HepG2 (cell line): ENCODE results near the gene TAOK3.
"Not testable (repeated sequence)": the region's sequence is repeated elsewhere in the genome, so short reads cannot be mapped to it uniquely, and the experiment has no call there.

Experiments used
- KDM5B ChIP-seq: sonication (generic); formaldehyde crosslinking; IDR thresholded peaks from 2 replicates; pipeline ENCODE4 v1.4.0; 2020; ENCODE audit warnings: missing genetic modification reagents, mild to moderate bottlenecking, borderline replicate concordance
- KLF16 ChIP-seq, 2 experiments: sonication (generic) in 1 of 2; formaldehyde crosslinking in 1 of 2; IDR thresholded peaks; 2 replicates each; pipeline versions ENCODE4 v1.6.1 to v1.8.0; 2016 to 2023; ENCODE audit warnings: missing genetic modification reagents in 2 of 2, missing compliant biosample characterization in 1 of 2
- RBFOX2 ChIP-seq: fragments of 200-400 bp; formaldehyde crosslinking; IDR thresholded peaks from 2 replicates; pipeline ENCODE4 v1.6.1; 2017; ENCODE audit warnings: low read depth, mild to moderate bottlenecking, low read length
- SATB2 ChIP-seq: sonication (generic); formaldehyde crosslinking; IDR thresholded peaks from 2 replicates; pipeline ENCODE4 v1.5.0; 2020; ENCODE audit warnings: missing genetic modification reagents
- SETDB1 ChIP-seq: sonication (generic); formaldehyde crosslinking; IDR thresholded peaks from 2 replicates; pipeline ENCODE4 v1.5.1; 2020; ENCODE audit warnings: missing genetic modification reagents, mild to moderate bottlenecking, borderline replicate concordance
- SP2 ChIP-seq: sonication (generic); formaldehyde crosslinking; IDR thresholded peaks from 2 replicates; pipeline ENCODE4 v1.5.1; 2020; ENCODE audit warnings: mild to moderate bottlenecking, missing genetic modification reagents
- ZBTB42 ChIP-seq: sonication (generic); formaldehyde crosslinking; IDR thresholded peaks from 2 replicates; pipeline ENCODE4 v1.5.0; 2020; ENCODE audit warnings: mild to moderate bottlenecking, missing genetic modification reagents
- ZNF292 ChIP-seq: sonication (generic); formaldehyde crosslinking; IDR thresholded peaks from 2 replicates; pipeline ENCODE4 v1.8.1; 2022; ENCODE audit warnings: mild to moderate bottlenecking, low read depth, missing genetic modification reagents, borderline replicate concordance
- ZNF629 ChIP-seq: sonication (generic); formaldehyde crosslinking; conservative IDR thresholded peaks from 2 replicates; pipeline ENCODE4 v1.5.0; 2020; ENCODE audit warnings: missing genetic modification reagents
- ZNF891 ChIP-seq: sonication (generic); formaldehyde crosslinking; IDR thresholded peaks from 2 replicates; pipeline ENCODE4 v1.5.0; 2020; ENCODE audit warnings: mild to moderate bottlenecking, missing genetic modification reagents
- TF ChIP-seq, protein P1 (sequence below), 2 experiments: IDR thresholded peaks; 2 replicates each; pipeline ENCODE4 v1.6.1; 2011 to 2012; ENCODE audit warnings: low read length in 2 of 2, borderline replicate concordance in 1 of 2, low read depth in 1 of 2, mild to moderate bottlenecking in 1 of 2, moderate library complexity in 1 of 2
- TF ChIP-seq, protein P2 (sequence below): sonication (generic); formaldehyde crosslinking; IDR thresholded peaks from 2 replicates; pipeline ENCODE4 v1.5.0; 2020; ENCODE audit warnings: mild to moderate bottlenecking, missing genetic modification reagents
- TF ChIP-seq, protein P3 (sequence below): sonication (generic); formaldehyde crosslinking; IDR thresholded peaks from 2 replicates; pipeline ENCODE4 v1.4.0; 2020; ENCODE audit warnings: low read depth, missing genetic modification reagents

DNA sequence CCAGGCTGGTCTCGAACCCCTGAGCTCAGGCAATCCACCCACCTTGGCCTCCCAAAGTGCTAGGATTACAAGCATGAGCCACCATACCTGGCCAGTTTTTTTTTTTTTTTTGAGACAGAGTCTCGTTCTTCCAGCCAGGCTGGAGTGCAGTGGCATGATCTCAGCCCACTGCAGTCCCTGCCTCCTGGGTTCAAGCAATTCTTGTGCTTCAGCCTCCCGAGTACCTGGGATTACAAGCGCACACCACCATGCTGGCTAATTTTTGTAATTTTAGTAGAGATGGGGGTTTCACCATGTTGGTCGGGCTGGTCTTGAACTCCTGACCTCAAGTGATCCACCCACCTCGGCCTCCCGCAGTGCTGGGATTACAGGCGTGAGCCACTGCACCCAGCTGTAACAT lies 35.5 kb upstream of the TAOK3 start:
- TF ChIP-seq ZBTB42; ZNF629 (CRISPR knock-in tag); SP2 (CRISPR knock-in tag); KDM5B (CRISPR knock-in tag); SETDB1 (CRISPR knock-in tag); ZNF292 (CRISPR knock-in tag); SATB2 (CRISPR knock-in tag); ZNF891 (CRISPR knock-in tag); KLF16 (CRISPR knock-in tag; IDR thresholded peaks at IDR 0.05); RBFOX2: not testable (repeated sequence)
- TF ChIP-seq, protein P1, sequence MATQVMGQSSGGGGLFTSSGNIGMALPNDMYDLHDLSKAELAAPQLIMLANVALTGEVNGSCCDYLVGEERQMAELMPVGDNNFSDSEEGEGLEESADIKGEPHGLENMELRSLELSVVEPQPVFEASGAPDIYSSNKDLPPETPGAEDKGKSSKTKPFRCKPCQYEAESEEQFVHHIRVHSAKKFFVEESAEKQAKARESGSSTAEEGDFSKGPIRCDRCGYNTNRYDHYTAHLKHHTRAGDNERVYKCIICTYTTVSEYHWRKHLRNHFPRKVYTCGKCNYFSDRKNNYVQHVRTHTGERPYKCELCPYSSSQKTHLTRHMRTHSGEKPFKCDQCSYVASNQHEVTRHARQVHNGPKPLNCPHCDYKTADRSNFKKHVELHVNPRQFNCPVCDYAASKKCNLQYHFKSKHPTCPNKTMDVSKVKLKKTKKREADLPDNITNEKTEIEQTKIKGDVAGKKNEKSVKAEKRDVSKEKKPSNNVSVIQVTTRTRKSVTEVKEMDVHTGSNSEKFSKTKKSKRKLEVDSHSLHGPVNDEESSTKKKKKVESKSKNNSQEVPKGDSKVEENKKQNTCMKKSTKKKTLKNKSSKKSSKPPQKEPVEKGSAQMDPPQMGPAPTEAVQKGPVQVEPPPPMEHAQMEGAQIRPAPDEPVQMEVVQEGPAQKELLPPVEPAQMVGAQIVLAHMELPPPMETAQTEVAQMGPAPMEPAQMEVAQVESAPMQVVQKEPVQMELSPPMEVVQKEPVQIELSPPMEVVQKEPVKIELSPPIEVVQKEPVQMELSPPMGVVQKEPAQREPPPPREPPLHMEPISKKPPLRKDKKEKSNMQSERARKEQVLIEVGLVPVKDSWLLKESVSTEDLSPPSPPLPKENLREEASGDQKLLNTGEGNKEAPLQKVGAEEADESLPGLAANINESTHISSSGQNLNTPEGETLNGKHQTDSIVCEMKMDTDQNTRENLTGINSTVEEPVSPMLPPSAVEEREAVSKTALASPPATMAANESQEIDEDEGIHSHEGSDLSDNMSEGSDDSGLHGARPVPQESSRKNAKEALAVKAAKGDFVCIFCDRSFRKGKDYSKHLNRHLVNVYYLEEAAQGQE (IDR thresholded peaks at IDR 0.05; ENCODE audit: borderline replicate concordance in 1 of 2, low read depth in 1 of 2, low read length in 2 of 2): not testable (repeated sequence)
- TF ChIP-seq, protein P2, sequence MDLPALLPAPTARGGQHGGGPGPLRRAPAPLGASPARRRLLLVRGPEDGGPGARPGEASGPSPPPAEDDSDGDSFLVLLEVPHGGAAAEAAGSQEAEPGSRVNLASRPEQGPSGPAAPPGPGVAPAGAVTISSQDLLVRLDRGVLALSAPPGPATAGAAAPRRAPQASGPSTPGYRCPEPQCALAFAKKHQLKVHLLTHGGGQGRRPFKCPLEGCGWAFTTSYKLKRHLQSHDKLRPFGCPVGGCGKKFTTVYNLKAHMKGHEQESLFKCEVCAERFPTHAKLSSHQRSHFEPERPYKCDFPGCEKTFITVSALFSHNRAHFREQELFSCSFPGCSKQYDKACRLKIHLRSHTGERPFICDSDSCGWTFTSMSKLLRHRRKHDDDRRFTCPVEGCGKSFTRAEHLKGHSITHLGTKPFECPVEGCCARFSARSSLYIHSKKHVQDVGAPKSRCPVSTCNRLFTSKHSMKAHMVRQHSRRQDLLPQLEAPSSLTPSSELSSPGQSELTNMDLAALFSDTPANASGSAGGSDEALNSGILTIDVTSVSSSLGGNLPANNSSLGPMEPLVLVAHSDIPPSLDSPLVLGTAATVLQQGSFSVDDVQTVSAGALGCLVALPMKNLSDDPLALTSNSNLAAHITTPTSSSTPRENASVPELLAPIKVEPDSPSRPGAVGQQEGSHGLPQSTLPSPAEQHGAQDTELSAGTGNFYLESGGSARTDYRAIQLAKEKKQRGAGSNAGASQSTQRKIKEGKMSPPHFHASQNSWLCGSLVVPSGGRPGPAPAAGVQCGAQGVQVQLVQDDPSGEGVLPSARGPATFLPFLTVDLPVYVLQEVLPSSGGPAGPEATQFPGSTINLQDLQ (CRISPR knock-in tag): not testable (repeated sequence)
- TF ChIP-seq, protein P3, sequence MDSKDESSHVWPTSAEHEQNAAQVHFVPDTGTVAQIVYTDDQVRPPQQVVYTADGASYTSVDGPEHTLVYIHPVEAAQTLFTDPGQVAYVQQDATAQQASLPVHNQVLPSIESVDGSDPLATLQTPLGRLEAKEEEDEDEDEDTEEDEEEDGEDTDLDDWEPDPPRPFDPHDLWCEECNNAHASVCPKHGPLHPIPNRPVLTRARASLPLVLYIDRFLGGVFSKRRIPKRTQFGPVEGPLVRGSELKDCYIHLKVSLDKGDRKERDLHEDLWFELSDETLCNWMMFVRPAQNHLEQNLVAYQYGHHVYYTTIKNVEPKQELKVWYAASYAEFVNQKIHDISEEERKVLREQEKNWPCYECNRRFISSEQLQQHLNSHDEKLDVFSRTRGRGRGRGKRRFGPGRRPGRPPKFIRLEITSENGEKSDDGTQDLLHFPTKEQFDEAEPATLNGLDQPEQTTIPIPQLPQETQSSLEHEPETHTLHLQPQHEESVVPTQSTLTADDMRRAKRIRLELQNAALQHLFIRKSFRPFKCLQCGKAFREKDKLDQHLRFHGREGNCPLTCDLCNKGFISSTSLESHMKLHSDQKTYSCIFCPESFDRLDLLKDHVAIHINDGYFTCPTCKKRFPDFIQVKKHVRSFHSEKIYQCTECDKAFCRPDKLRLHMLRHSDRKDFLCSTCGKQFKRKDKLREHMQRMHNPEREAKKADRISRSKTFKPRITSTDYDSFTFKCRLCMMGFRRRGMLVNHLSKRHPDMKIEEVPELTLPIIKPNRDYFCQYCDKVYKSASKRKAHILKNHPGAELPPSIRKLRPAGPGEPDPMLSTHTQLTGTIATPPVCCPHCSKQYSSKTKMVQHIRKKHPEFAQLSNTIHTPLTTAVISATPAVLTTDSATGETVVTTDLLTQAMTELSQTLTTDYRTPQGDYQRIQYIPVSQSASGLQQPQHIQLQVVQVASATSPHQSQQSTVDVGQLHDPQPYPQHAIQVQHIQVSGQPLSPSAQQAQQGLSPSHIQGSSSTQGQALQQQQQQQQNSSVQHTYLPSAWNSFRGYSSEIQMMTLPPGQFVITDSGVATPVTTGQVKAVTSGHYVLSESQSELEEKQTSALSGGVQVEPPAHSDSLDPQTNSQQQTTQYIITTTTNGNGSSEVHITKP (CRISPR knock-in tag): not testable (repeated sequence)
